ENCODE results near the gene TMEM151A. TPM values are rescaled to one million over a fixed set of nuclear protein-coding genes. Genes with fewer than 3 reads are reported as not detected.
"Not testable (repeated sequence)": the region's sequence is repeated elsewhere in the genome, so short reads cannot be mapped to it uniquely, and the experiment has no call there.

TMEM151A gene
- polyA plus RNA-seq (ENCODE audit: insufficient read length in 12 of 12), result under 1 TPM in 1 of 12 donors, not detected in 11; 0.08 TPM
- long read RNA-seq, donor 1, partial matches to known transcripts, result 0 of 1 reads
- long read RNA-seq, donor 1, other reads (novel, unspliced or antisense), result 0 of 1 reads
- long read RNA-seq, donor 2, result 0 reads
- long read RNA-seq, donor 3, result 0 reads
- long read RNA-seq, donor 4, result 0 reads
- long read RNA-seq, donor 5, result 0 reads
- long read RNA-seq, donor 6, result 0 reads
- long read RNA-seq, donor 7, result 0 reads
- long read RNA-seq, donor 8, result 0 reads
- long read RNA-seq, donor 9, result 0 reads
- long read RNA-seq, donor 10, result 0 reads
- long read RNA-seq, donor 11, result 0 reads

DNA sequence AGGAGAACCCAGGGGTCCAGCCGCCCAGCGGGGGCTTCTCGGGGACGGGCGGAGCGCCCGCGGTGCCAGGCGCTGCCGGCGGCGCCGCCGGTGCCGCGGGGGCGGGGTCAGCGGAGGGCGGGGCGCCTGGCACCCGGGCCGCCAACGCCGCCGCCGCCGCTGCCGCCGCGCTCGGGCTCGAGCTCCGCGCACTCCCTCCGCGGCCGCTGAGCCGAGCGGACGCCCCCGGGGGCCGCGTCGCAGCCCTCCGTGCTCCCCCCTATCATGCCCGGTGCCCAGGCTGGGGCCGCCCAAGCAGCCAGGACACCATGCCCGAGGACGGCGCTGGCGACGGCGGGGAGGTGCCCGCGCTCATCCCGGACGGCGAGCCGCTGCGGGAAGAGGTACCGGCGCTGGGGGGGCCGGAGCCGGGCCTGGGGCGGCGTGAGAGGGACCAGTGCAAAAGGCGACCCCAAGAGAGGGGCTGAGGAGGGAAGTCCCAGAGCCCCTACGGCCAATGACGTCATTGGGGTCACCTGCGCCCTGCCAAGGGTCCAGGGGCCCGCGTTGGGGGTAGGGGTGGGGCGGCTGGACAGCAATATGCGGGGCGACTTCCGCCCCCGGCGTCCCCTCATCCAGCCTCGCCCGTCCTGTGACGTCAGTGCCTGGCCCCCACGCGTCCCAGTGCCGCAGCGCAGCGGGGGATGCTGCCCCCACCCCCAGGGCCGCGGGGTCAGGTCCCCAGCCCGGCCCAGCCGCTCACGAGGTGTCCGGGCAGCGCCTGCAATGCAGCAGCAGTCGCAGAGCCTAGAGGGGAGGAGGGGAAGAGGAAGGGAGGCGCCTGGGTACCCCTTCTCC, at the start of gene TMEM151A:
TMEM151A (plus strand) TSS at position 189 of the 837 bp plus-strand sequence; CDS start at position 309, 120 bp downstream.
- DNase-seq, result no peak

DNA sequence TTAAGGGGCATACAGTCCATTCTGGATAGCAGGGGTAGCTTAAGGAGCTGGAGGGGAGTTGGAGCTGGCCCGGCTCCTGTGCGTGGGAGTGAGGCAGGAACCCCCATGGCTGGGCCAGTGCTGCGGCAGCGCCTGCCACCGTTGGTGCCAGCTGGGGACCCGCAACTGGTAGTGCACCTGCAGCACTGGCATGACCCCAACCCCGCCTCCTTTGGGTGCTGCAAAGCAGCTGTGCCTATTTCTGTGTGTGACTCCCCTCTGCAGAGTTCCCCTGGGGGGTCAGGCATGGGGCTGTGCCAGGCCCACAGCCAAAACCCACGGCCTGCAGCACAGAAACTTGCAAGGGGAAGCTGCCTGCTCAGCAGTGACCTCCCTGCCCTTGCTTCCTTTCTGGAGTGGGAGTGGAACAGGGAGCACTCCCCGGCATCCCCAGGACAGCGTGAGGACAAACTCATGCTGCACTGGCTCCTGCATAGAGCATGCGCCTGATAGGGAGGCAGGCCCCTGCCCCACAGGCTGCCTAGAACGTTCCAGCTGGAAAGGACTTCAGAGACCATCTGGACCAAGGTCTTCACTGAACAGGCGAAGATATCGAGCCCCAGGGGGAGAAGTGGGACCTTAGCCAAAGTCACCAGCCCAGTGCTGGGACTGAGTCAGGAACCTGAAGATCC, 49.5 kb upstream of the TMEM151A start:
- no peak for DNase-seq

DNA sequence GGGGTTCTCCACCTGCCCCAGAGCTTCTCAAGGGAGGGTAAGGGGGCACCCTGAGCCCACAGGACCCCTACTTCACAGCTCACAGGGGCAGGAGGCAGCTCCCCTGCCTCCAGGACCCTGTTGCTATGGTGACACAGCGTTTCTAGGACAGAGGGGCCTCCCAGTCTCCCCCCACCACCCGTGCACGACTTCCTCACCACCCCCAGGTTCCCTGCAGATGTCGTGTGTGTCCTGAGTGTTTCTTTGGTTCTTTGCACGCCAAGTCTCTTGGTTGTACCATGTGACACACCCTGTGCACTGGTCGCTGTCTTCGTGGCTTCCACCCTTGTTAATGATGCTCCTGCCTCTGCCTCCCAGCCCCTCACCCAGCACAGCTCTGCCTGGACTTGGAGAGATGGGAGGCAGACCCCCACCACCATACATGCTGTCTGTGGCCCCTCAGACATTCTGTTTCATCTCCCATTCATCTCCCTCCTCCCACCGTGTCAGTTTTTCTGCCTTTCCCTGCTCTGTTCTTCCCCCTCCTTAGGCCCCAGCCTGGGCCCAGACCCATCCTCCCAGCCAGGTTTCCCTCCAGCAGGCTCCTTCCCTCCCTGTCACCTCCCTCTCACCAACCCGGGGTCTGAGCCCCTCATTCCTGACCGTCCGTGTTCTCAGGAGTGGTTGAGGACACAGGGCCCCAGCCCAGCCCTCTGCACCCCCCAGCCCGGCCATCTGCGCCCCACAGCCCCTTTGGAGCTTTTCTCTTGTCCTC, 47.7 kb upstream of the TMEM151A start:
- DNase-seq, result no peak

DNA sequence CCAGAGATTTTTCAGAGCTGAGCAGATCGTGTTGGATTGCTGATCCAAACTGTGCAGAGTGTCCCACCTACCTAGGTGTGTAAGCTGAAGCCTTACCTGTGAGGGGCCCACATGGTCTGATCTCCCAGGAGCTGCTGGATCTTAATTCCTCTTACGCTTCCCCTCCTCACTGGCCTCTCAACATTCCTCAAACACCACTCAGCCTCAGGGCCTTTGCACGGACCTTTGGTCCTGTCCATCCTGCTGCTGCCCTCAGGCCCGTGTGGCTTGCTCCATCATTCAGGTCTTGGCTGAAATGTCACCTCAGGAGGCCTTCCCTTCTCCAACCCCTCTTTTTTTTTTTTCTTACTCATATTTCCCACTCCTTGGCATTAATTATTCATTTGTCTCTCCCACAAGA, 44.4 kb upstream of the TMEM151A start:
- DNase-seq, result no peak

DNA sequence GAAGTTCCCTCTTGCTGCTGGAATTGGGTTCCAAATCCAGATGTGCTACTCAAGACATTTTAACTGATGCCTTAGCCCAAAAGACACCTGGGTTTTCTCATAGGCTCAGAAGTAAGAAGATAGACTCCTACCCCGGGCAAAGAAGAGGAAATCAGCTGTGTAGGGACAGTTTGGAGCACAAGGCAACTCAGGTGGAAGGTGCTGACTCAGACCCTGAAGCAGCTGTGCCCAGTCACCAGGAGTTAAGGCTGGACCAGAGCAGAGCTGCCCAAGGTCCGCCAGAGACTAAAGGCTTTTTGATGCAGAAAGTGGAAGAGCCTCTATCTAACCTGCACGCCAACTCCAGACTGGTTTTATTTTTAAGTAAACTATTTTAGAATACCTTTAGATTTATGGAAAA, 43.9 kb upstream of the TMEM151A start:
- DNase-seq, result no peak

DNA sequence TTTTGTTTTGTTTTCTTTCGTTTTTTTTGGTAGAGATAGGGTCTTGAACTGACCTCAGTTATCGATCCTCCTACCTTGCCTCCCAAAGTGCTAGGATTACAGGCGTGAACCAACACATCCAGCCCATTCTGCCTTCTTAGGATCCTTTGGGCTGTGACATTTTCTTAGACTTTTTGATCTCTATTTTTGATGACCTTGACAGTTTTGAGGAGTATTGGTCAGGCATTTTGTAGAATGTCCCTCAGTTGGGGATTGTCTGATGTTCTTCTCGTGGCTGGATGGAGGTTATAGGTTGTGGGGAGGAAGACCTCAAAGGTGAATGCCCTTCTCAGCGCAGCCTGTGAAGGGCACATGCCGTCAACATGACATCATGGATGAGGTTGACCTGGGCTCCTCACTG, 42.8 kb upstream of the TMEM151A start:
- no peak for DNase-seq

DNA sequence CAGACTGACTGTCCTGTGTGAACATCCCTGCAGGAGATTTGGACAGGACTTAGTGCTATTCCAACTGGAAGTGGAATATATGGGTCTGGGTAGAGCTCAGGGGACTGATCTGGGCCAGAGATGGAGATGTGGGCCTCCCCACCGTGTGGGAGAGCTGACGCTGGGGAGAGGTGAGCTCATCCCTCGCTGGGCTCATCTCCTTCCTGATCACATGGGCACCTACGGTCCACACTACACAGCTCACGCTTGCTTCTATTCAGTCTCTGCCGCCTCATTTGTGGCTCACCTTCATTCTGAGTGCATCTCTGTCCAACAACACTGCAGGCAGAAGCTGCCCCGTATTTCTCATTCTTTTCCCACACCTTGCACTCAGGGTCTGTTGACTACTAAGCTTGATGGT, 39.9 kb upstream of the TMEM151A start:
- DNase-seq, result no peak

DNA sequence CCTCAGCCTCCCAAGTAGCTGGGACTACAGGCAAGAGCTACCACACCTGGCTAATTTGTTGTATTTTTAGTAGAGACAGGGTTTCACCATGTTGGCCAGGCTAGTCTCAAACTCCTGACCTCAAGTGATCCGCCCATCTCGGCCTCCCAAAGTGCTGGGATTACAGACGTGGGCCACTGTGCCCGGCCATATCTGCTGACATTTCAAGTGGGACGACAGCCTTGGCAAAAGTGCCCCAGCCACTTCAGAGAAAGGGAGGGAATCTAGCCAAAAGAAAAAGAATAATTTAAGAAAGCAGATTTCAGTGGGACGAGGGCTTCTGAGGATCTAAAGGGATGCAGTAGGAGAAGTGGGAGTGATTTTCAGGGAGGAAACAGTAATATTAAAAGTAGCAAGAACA, 38.6 kb upstream of the TMEM151A start:
- not testable (repeated sequence) for DNase-seq

DNA sequence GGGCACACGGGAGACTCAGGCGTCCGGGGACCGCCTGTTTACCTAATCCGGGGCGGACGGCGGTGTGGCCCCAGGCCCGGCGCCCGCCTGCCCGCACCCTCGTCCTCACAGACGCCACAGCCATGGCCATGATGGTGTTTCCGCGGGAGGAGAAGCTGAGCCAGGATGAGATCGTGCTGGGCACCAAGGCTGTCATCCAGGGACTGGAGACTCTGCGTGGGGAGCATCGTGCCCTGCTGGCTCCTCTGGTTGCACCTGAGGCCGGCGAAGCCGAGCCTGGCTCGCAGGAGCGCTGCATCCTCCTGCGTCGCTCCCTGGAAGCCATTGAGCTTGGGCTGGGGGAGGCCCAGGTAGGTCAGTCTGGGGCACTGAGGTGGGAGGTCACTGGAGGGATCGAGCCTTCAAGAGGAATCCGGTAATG, 33.2 kb upstream of the TMEM151A start:
- DNase-seq, result no peak

DNA sequence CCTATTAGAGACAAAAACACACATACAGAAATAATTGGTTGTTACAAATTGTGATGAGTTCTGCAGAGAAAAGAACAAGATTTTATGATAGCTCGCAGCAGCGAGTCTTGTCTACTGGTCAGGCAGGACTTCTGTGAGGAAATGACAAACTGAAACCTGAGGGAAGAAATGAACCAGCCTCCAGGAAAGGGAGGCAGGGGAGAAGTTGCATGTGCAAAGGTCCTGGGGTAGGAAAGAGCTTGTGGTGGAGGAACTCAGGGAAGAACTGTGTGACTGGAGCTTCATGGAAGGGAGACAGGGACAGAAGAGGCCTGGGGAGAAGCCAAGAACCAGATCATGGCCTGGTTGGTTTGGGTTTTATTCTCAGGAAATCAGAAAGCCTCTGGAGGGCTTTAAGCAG, 32.5 kb upstream of the TMEM151A start:
- DNase-seq, result no peak

DNA sequence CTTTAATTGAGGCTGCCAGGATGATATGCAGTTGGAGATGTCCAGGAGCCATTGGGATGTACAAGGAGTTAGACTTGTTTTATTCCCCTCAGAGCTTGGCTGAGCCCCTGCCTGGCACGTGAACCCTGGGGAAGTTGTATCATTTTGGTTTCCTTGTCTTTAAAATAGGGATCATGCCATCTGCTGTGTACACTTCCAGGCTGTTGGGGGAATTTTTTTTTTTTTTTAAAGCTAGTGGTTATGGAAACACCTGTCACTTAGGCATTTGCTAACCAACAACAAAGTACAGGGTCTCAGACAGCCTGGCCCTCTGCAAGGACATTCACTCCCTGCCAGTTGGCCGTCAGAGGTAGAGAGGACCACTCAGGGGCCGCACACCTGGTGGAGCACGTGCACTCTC, 31.7 kb upstream of the TMEM151A start:
- no peak for DNase-seq

DNA sequence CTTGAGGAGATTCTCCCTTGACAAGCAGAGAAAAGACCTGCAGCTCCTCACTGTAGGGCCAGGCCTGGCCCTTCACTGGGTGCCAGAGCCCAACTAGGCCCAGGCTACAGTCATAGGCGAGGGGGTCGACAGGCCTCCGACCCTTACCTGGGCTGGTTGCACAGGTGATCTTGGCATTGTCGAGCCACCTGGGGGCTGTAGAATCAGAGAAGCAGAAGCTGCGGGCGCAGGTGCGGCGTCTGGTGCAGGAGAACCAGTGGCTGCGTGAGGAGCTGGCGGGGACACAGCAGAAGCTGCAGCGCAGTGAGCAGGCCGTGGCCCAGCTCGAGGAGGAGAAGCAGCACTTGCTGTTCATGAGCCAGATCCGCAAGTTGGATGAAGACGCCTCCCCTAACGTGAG, 30.1 kb upstream of the TMEM151A start:
- no peak for DNase-seq

DNA sequence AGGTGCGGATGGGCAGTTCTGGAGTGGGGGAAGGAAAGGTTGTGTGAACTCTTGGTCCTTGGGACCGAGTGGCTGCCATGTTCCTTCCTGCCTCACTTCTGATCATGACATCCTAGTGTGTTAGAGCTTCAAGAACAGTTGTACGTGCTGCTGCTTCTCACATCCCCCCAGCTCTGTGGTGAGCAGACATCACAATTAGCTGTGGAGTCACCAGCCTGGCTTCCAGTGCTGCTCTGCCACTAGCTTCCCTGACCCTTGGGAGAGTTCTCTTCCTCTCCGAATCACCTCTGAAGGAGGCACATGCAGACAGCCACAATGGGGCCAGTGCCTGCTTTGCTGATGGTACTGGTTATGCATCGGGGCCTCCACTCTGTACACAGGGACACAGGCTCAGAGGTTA, 29.5 kb upstream of the TMEM151A start:
- no peak for DNase-seq

DNA sequence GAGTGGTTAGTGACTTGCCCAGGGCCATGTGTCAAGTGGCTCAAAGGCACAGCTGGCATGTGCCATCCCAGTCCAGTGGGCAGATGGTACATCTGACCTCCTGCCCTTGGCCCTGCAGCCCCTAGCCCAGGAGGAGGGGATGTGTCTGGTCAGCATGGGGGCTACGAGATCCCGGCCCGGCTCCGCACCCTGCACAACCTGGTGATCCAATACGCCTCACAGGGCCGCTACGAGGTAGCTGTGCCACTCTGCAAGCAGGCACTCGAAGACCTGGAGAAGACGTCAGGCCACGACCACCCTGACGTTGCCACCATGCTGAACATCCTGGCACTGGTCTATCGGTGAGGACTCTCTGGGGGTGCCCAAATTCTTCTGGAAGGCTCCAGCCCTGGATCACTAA, 29.0 kb upstream of the TMEM151A start:
- no peak for DNase-seq

DNA sequence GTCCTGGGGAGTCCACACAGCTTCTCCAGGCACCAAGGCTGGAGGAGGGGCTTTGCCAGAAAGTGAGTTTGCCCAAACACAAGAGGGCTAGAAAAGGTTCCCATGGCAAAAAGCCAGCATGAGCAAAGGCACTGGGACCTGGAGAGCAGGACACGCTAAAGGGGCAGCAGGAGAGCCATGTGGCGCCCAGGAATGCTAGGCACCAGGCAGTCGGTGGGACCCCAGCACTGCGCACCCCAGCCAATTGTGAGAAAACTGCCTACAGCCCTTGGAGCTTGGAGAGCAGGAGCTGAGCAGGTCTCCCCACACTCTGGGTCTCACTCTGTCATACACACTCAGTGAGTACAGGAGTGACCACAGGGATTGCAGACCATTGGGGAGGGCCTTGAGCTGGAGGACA, 28.5 kb upstream of the TMEM151A start:
- no peak for DNase-seq

DNA sequence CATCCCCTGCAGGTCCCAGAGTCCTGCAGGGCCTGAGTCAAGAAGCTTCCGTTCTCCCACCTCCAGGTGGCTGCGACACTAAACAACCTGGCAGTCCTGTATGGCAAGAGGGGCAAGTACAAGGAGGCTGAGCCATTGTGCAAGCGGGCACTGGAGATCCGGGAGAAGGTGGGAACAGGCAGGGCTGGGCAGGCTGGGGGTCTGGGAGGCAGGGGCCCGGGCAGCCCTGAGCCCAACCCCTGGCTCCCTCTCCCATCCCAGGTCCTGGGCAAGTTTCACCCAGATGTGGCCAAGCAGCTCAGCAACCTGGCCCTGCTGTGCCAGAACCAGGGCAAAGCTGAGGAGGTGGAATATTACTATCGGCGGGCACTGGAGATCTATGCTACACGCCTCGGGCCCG, 27.9 kb upstream of the TMEM151A start:
- no peak for DNase-seq

DNA sequence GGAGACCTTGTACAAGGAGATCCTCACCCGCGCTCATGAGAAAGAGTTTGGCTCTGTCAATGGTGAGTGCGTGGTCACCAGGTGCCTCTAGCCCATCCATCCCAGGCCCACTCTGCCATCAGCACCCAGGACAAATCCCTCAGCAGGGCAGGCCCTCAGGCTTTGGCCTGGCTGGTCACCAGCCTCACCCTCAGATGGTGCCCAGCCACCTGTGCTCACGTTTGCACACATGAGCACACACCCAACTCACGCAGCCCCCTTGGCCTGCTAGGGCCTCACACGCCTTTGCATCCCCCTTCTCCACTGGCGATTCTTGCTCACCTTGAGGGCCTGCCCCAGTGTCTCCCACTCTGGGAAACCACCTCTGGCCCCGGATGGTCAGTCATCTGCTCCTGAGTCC, 27.3 kb upstream of the TMEM151A start:
- no peak for DNase-seq

DNA sequence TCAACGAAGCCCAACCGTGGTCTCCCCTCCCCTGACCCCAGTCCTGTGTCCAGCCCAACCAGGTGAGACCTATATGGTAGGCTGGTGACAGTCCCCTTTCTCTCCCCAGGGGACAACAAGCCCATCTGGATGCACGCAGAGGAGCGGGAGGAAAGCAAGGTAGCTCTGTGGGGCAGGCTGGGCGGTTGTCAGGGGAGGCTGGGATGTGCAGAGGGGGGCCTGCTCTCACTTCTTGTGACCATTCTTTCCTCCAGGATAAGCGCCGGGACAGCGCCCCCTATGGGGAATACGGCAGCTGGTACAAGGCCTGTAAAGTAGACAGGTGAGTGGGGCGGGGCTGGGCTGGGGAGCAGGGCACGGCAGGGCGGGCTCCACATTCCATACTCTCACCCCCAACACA, 26.8 kb upstream of the TMEM151A start:
- DNase-seq, result no peak

DNA sequence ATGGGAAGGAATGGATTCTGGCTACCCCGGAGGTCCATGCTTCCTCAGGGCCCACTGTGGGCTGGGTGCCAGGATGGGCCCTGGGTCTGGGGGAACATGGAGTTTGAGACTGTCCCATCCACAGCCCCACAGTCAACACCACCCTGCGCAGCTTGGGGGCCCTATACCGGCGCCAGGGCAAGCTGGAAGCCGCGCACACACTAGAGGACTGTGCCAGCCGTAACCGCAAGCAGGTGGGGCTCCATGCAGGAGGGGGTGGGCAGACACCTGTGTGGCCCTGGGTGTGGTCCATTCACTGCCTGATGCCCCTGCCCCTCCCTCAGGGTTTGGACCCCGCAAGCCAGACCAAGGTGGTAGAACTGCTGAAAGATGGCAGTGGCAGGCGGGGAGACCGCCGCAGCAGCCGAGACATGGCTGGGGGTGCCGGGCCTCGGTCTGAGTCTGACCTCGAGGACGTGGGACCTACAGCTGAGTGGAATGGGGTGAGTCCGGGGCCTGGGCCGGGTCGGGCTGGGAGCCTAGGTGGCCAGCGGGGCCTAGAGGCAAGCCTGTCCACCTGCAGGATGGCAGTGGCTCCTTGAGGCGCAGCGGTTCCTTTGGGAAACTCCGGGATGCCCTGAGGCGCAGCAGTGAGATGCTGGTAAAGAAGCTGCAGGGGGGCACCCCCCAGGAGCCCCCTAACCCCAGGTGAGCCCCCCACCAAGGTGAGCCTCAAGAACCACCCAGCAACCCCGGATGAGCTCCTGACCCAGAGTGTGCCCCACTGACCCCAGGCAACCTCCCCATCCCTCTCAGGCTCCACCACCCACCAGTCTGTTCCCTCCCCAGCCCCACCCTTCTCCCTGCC, 25.9 kb upstream of the TMEM151A start:
- DNase-seq, result no peak

DNA sequence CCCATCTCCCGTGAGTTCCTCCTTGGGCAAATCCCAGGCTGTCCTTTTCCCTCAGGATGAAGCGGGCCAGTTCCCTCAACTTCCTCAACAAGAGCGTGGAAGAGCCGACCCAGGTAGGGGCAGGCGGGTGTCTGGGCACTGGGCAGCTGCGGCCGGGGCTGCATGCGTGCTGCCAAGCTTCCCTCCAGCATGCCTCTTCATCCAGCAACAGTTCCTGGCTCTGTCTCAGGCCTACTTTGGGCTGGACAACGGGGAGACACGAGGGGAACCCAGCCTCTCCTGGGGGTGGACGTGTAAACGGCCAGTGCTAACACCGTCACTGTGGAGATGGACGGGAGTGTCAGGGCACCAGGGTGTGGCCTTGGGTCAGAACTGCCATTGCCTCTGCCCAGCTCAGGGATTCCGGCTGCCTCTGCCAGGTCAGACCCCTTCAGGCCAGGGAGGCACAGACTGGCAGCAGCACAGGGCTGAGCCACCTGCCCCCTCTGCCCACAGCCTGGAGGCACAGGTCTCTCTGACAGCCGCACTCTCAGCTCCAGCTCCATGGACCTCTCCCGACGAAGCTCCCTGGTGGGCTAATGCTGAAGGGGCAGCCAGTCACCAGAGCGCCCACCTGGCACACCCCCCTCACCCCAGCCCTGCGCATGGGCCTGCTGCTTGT, 25.2 kb upstream of the TMEM151A start:
- DNase-seq, result no peak

DNA sequence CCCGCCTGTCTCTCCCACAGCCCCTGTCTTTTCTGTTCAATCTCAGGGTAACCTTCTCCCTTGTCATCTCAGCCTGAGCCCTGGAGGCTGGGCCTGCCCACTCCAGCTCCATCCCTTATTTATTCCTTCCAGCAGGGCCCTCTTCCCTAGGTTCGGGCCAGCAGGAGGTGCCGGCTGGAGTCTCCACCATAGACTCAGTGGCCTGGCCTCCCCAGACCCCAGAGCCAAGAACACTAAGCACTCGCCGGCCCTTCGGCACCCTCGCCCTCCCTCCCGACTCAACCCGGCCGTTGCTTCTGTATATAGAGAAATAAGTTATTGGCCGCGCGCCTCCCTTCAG, 24.7 kb upstream of the TMEM151A start:
- no peak for DNase-seq
